ENCODE results near the gene VPS13D. TPM values are rescaled to one million over a fixed set of nuclear protein-coding genes. Genes with fewer than 3 reads are reported as not detected.
"Not testable (repeated sequence)": the region's sequence is repeated elsewhere in the genome, so short reads cannot be mapped to it uniquely, and the experiment has no call there.

The VPS13D gene
- total RNA-seq, 1 experiment from 2014 or later: 6.8 TPM

GRCh38 chr1:12196641-12197482 lies 33.0 kb upstream of the VPS13D start:
- no peak for DNase-seq (ENCODE audit: low spot score)

DNA sequence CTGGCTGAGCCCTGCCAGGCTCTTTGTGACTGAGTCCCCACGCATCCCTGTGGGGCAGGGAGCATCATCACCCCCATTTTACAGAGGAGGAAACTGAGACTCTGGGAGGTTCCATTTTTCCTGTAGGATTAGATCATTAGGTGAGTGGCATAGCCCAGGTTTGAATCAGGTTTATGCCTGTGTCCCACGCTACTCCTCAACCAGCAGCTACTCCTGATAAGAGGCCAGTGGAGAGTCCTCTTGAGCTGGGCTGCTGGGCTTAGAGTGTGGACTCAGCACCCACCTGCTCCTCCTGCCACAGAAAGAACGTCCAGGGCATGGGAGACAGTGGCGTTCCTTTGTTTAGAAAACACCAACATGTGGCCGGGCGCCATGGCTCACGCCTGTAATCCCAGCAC lies 32.3 kb upstream of the VPS13D start:
- DNase-seq (ENCODE audit: low spot score): no peak

- DNase-seq (ENCODE audit: low spot score): no peak
Observed at GRCh38 chr1:12200208-12200607, 29.6 kb upstream of the VPS13D start.

DNA sequence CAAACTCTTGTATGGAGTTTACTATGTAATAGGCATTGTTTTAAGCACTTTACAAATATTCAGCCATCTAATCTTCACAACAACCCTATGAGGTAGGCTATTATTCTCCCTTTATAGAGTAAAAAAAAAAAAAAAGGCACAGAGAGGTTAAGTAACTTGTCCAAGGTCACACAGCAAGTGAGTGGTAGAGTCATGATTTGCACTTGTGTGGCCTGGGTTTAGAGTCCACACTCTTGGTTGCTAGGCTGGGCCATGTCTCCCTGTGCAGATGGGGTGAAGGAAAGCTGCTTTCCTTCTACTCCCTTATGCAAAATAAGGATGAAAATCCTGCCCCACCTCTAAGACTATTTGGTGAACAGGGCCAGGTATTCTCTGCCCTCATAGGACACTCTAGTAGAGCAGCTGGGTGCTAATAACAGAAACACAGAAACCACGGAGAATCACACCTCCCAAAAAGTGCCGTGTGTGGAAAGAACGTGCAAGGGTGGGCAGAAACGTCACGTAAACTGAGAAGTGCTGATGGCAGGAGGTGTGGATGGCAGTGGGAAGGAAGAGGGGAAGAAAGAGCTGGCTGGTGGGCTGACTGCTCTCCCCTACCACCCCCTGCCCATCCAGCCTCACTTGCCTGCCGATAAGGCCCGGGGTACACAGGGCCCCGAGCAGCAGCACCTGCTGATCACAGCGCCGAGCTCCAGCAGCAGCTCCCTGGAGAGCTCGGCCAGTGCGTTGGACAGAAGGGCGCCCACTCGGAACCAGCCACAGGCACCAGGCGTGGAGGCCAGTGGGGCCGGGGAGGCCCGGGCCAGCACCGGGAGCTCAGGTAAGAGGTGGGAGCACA lies 28.3 kb upstream of the VPS13D start:
- DNase-seq (ENCODE audit: low spot score): no peak

DNA sequence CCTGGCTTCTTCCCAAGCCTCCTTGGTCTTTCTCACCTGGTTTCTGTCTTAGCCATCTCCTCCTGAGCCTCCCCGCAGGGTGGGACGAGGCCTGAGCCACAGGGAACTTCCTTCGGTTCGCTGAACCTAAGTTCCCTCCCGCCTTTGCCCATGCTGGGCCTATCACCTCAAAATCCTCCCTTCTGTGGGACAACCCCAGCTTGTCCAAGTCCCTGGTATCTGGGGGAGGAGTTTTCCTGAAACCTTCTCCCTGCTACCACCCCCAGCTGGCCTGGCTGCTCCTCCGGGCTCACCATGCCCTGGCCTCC lies 27.7 kb upstream of the VPS13D start:
- no peak for DNase-seq (ENCODE audit: low spot score)

DNA sequence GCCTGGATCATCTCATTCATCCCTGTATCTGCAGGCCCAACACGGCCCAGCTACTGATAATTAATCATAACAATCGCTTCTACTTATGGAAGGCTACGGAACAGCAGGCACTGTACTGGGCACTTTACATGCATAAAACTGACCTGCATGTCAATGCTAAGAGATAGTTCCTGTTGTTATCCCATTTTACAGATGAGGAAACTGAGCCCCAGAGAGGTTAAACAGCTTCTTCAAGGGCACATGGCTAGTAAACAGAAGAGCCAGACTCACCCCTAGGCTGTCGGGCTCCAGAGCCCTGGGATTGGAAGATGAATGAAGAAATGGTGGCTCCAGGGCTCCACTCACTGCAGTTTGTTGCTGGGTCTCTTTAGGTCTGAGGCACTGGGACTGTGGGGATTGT lies 27.3 kb upstream of the VPS13D start:
- no peak for DNase-seq (ENCODE audit: low spot score)

- DNase-seq (ENCODE audit: low spot score): no peak
Observed at GRCh38 chr1:12203216-12204007, 26.4 kb upstream of the VPS13D start.

GRCh38 chr1:12204140-12204539 lies 25.7 kb upstream of the VPS13D start:
- no peak for DNase-seq (ENCODE audit: low spot score)

DNA sequence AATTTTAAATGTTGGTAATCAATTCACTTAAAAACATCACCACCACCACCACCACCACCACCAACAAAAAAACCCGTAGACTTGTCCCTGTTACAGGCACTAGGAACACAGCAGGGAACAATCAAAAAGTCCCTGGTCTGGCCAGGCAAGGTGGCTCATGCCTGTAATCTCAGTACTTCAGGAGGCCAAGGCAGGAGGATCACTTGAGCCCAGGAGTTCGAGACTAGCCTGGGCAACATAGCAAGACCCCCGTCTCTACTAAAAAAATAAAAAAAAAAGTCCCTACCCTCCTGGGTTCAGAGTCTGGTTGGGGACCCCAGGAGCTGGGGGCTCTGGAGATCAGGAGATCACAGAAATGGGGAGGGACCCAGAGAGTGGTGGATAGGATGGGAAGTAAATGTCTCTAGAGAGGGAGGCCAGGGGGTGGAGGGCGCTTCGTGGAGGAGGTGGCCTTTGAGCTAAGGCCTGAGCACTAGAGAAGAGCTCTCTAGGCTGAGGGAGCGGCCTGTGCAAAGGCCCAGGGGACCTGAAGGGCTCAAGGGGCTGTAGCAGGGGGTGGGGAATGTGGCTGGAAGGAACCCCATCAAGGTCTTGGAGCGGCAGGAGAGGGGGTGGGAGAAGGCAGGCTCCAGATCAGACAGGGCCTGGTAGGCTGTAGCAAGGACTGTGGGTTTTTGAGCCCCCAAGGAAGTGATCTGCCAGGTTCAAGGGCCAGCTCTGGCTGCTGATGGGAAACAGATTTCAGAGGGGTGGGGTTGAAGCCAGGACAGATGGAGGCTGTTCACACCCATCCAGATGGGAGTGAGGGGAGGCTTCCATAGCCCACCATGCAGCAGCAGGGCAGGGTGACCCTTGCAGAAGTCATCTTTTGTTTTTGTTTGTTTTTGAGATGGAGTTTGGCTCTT lies 24.8 kb upstream of the VPS13D start:
- no peak for DNase-seq (ENCODE audit: low spot score)

DNA sequence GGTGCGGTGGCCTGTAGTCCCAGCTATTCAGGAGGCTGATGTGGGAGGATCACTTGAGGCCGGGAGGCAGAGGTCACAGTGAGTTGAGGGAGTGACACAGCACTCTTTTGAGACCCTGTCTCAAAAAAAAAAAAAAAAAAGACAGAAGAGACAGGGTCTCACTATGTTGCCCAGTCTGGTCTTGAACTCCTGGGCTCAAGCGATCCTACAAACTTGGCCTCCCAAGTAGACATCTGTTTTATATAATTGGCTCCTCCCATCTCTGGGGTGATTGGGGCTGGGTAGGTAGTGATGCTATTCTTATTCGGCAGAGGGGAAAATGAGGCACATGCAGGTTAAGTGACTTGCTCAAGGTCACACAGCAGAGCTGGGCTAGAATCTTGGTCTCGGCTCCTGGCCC lies 23.6 kb upstream of the VPS13D start:
- no peak for DNase-seq (ENCODE audit: low spot score)

GRCh38 chr1:12206792-12207424 lies 22.9 kb upstream of the VPS13D start:
- no peak for DNase-seq (ENCODE audit: low spot score)

DNA sequence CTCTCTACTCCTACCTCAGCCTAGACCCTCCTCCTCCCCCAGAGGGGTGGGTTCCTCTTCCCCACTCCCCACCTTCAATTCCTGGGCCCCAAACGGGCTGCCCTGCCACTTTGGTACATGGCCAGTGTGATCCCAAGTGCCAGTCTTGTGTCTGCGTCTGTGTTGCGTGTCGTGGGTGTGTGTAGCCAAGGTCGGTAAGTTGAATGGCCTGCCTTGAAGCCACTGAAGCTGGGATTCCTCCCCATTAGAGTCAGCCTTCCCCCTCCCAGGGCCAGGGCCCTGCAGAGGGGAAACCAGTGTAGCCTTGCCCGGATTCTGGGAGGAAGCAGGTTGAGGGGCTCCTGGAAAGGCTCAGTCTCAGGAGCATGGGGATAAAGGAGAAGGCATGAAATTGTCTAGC lies 21.6 kb upstream of the VPS13D start:
- DNase-seq (ENCODE audit: low spot score): no peak

GRCh38 chr1:12208764-12209494 lies 20.9 kb upstream of the VPS13D start:
- DNase-seq (ENCODE audit: low spot score): peak; percentile 55

- DNase-seq (ENCODE audit: low spot score): no peak
Observed at GRCh38 chr1:12209495-12209832, 20.4 kb upstream of the VPS13D start.

- DNase-seq (ENCODE audit: low spot score): no peak
Observed at GRCh38 chr1:12215118-12215961, 14.5 kb upstream of the VPS13D start.

GRCh38 chr1:12219800-12220199 lies 10.0 kb upstream of the VPS13D start:
- no peak for DNase-seq (ENCODE audit: low spot score)

- DNase-seq (ENCODE audit: low spot score): no peak
Observed at GRCh38 chr1:12220890-12221289, 8.9 kb upstream of the VPS13D start.

DNA sequence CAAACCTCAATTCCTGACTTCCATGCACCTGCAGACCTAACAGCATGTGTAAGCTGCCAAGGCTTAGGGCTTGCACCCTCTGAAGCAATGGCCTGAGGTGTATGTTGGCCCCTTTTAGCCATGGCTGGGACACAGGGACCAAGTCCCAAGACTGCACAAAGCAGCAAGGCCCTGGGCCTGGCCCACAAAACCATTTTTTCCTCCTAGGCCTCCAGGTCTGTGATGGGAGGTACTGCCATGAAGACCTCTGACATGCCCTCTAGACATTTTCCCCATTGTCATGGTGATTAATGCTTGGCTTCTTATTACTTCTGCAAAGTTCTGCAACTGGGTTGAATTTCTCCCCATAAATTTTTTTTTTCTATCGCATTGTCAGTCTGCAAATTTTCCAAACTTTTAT lies 7.1 kb upstream of the VPS13D start:
- DNase-seq (ENCODE audit: low spot score): not testable (repeated sequence)

- DNase-seq (ENCODE audit: low spot score): not testable (repeated sequence)
Observed at GRCh38 chr1:12224092-12224491, 5.7 kb upstream of the VPS13D start.

Measured in A172 (cell line).